Upper lobe of left lung (tissue), 4 donors: ENCODE data around the gene PCSK6.

Experiments used
- CTCF ChIP-seq, 6 experiments: fragments of 450-650 bp in 4 of 6; fragments of 200-600 bp in 2 of 6; sonication (generic) in 2 of 6; IDR thresholded peaks; one replicate each; pipeline ENCODE4 v1.5.1; 2016 to 2019; ENCODE audit warnings: antibody characterized with exemption in 6 of 6
- POLR2A ChIP-seq, 4 donors: fragments of 450-650 bp; IDR thresholded peaks; one replicate each; pipeline ENCODE4 v1.5.1; 2016 to 2017; ENCODE audit warnings: antibody characterized with exemption in 4 of 4, mild to moderate bottlenecking in 2 of 4
- POLR2AphosphoS5 ChIP-seq, 2 donors: sonication (generic); formaldehyde crosslinking; IDR thresholded peaks; one replicate each; pipeline ENCODE4 v1.5.1; 2017; ENCODE audit warnings: antibody characterized with exemption in 2 of 2

- TF ChIP-seq CTCF (IDR thresholded peaks at IDR 0.05) (no peak), POLR2A (IDR thresholded peaks at IDR 0.05) (no peak), POLR2AphosphoS5 (IDR thresholded peaks at IDR 0.05) (no peak)
These were observed 118.0 kb downstream of the PCSK6 start for GRCh38 chr15:101371519-101371918.
